Stimulated activated CD8-positive, alpha-beta memory T cell treated with anti-CD3 and anti-CD28 coated beads, Interleukin-15, amount 100 ng/mL, for 48 hours (primary cell): Measurements from ENCODE around the gene AKR1D1.
"Not testable (repeated sequence)": the region's sequence is repeated elsewhere in the genome, so short reads cannot be mapped to it uniquely, and the experiment has no call there.

Source experiments
- DNase-seq, 2 donors: peaks; one replicate each; pipeline ENCODE4 v3.0.0-alpha.2; 2020; ENCODE audit warnings: low read depth in 2 of 2

AKR1D1 gene

DNA sequence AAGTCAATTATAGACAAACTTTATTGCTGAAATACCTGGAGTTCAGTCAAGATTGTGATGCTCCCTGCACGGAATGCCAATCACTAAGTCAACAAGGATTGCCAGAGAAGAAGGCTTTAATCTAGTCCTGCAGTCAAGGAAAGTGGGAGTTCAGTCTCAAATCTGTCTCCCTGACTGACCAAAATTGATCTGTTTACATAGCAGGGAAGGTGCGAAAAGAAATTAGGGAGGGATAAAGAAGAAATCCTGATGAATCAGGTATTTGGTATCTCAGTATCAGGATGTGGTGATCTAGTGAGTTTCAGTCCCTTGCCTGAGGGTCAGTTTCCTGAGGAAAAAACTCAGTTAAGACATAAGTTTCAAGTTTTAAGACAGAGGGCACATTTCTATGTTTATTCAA, 2.1 kb upstream of the AKR1D1 start:
- no peak for DNase-seq

DNA sequence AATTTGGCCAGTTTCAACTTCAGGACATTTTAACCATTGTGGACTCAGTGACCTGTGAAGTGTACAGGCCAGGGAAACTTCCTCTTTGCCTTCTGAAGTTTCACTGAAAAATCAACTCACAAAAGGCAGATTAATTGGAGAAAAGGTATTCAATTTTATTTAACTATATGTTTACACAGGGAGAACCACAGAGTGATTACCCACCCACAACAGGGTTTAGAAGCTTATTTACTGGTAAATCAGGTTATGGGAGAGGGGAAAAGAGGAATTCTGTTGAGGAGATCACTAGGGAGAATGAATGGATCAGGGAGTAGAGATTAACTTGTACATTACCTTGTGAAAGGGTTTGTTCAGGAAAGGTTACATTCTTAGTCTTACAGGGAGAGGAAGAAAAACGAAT, 1.7 kb upstream of the AKR1D1 start:
- DNase-seq = no peak

DNA sequence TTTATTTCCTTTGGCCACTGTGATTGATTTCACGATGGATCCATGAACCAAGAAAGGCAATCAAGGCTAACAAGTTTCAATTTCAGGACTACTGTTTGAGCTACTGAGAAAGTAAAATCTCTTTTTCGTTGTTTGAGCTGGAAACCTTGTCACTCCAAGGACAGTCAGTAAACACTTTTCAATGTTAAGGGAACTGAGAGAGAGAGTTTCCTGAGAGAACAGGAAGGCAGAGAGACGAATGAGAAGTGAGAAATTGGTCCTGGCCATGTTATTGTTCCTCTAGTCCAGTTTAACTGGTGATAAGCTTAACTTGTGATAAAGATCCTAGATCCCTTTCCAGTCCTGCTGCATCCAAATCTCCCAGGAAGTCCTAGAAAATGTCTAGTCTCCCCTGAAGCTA, 909 bp upstream of the AKR1D1 start:
- no peak for DNase-seq

DNA sequence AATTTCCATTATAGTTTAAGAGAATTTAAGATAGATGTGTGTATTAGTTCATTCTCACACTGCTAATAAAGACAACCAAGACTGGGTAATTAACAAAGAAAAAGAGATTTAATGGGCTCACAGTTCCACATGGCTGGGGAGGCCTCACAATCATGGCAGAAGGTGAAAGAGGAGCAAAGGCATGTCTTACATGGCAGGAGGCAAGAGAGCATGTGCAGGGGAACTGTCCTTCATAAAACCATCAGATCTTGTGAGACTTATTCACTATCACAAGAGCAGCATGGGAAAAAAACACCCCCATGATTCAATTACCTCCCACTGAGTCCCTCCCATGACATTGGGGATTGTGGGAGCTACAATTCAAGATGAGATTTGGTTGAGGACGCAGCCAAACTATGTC, 473 bp upstream of the AKR1D1 start:
- DNase-seq = not testable (repeated sequence)

DNA sequence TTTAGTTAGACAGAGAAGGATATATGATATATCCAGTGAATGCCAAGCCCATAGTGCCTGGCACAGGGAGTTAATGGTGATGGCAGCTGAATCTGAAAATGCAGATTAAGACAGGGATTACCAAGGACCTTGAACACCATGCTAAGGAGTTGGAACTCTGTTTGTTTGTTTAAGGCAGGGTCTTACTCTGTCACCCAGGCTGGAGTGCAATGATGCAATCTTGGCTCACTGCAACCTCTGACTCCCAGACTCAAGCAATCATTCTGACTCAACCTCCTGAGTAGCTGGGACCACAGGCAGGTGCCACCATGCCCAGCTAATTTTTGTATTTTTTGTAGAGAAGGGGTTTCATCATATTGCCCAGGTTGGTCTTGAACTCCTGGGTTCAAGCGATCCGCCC, 1.6 kb downstream of the AKR1D1 start:
- no peak for DNase-seq

DNA sequence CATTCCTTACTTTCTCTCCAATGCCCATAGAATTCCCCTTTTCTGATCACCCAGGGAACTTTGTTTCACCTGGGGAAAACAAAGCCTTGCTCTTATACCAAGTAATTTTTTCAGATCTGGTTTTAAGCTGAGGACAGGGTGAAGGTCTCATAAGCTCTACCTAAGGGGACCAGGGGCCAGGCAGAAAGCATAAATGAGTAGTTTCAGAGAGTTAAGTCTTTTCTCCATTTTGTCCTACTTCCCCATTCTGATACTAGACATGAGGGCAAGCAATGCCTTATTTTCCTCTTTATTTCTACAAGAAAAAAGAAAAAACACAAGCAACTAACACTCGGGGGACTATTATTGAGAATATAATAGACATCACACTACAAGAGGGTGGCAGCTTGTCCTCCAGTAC, 2.9 kb downstream of the AKR1D1 start:
- DNase-seq = no peak

DNA sequence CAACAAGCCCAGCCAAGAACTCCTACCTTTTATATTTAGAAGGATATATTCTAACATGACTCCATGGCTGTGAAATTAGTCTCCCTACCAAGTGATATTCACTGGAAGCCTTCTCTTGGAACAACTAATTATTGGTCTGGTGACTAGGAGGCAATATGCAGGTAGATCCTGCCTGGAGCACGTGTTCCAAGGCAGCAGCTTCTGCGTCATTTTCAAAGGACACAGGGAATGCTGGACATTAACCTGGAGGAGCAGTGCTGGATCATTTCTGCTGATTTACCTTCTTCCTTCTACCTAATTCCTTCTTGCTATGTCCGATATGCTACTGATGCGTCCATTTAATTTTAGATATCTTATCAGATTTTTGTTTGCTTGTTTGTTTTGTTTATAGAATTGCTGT, 5.6 kb downstream of the AKR1D1 start:
- DNase-seq = no peak

DNA sequence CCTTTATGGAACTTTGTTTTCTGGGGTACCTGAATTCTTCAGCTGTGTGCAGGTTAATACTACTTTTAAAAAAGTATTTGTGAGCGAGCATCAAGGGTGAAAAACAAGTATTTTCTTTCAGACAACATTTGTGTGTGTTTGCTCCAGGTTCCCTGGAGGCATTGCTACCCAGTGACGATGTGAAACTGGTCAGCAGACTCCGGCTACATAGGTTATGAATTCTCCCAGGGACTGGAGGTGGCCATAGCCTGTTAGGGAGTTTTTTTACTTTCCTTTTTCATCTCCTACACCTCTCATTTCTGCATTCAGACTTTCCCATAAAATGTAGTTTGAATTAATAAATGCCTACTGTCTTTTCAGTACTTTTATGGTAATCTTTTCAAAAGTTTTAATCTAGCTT, 7.6 kb downstream of the AKR1D1 start:
- DNase-seq = no peak

DNA sequence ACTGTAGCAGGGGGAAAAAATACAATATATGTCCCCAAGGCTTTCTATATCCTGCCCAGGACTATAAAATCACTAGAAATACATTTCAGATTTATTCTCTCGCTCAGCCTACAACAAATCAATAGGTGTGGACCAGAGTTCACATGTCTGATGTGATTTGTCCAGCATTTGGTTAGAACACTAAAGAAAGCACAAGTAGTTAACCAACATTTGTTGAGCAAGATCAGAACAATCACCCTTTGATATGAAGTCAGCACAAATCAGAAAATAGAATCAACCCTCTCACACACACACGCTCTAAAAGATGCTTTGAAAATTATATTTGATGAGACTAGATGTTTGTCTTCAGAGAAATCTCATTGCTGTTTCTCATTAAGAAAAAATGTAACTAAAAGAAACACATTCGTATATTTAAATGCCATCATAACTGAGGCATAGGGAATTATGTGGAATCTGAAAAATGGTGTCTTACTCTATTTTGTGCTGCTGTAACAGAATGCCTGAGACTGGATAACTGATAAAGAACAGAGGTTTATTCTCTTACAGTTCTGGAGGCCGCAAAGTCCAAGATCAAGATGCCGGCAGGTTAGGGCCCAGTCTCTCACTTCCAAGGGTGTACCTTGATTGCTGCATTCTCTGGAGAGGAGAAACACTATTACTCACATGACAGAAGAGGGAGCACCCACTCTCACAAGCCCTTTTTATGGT, 10.5 kb downstream of the AKR1D1 start:
- DNase-seq = no peak

DNA sequence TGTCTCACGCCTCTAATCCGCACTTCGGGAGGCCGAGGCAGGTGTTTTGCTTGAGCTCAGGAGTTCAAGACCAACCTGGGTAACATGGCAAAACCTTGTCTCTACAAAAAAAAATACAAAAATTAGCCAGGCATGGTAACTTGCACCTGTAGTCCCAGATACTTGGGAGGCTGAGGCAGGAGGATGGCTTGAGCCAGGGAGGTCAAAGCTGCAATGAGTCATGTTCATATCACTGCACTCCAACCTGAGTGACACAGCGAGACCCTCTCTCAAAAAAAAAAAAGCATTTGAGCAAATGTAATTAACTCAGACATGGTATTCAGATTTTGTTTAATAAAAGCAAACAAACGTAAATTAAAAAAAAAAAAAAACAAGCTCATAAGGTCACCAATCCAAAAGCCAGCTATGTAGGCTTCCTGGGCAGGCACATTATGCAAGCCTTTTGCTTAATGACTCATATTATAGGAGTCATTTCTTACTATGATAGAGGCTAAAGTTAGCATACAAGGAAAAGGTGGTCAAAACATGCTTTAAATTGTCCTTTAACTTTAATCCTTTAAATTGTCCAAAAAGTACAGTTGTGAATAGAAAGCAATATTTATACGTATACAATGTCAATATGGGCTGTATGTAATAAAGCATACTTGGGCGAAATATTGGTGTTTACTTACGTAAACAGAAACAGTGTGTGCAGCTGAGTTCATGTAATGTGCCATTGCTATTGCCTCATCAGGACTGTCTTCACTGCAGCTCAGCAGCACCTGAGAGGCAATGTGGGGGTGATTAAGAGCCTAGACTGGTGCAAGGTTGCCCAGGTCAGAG, 13.0 kb downstream of the AKR1D1 start:
- no peak for DNase-seq

DNA sequence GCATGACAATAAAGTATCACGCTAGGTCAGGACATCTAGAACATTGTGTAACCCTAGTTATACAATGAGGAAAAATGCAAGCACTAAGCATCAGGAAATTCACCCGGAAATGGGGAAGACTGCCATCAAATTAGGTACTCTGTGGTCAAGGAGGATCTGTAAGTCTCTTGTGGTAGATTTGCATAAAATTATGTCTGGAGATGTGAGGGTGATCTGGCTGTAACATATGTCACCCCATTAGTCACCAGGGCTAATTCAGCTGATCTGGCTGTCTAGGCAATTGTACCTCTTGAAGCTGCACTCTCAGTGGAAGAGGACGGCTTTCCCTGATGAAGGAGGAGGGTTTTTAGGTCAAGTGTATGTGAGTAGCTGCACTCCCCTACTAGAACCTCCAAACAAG, 14.8 kb downstream of the AKR1D1 start:
- no peak for DNase-seq

DNA sequence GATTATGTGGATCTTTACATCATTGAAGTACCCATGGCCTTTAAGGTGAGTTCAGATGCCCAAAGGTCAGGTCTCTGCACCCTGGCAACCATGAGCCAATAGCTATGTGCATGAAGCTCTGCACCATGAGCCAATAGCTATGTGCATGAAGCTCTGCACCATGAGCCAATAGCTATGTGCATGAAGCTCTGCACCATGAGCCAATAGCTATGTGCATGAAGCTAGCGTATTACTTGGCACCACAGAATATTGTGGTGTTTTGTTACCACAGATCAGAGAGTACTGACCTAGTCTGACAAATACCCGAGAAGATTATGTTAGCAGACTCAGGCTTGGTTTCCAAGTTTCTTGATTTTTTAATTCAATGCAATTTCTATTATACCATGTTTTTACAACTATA, 15.6 kb downstream of the AKR1D1 start:
- DNase-seq = not testable (repeated sequence)

DNA sequence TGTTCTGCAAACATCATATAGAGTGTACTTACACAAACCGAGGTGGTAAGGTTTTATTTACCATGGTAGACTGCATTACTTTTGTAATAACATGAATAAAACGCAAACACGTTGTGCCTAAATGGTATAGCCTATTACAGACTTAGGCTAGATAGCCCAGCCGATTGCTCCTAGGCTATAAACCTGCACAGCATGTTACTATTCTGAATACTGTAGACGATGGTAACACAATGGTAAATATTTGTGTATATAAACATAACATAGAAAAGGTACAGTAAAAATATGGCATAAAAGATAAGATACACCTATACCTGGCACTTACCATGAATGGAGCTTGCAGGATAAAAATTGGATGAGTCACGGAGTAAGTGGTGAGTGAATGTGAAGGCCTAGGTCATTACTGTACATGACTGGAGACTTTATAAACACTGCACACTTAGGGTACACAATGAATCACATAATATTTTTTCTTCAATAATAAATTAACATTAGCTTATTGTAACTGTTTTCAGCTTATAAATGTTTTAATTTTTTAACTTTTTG, 16.3 kb downstream of the AKR1D1 start:
- DNase-seq = no peak

DNA sequence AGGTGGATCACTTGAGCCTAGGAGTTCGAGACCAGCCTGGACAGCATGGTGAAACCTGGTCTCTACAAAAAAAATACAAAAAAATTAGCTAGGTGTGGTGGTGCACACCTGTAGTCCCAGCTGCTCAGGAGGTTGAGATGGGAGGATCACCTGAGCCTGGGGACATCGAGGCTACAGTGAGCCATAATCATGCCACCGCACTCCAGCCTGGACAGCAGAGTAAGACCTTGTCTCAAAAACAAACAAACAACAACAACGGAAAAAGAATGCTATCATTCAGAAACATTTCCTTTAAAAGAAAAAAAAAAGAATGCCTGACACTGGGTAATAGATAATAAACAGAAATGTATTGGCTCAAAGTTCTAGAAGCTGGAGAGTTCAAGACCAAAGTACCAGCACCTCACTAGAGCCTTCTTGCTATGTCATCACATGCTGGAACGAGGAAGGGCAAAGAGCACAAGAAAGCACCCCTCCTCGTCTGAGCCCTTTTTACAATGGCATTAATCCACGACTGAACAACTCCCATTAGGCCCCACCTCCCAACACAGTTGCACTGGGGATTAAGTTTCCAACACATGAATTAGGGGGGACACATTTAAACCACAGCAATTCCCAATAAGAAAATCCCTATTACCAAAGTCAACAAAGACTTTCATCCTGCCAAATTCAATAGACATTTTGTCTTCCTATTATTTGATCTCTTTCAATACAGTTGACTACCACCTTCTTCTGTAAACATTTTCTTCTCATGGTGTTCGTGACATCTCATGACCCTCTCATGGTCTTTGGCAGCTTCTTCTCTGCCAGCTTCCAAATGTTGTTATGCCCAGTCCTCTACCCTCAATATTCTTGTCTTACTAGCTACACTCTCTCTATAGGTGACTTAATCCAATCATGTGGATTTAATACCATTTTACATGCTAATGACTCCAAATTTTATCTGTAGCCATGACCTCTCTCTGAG, 20.0 kb downstream of the AKR1D1 start:
- DNase-seq = no peak

DNA sequence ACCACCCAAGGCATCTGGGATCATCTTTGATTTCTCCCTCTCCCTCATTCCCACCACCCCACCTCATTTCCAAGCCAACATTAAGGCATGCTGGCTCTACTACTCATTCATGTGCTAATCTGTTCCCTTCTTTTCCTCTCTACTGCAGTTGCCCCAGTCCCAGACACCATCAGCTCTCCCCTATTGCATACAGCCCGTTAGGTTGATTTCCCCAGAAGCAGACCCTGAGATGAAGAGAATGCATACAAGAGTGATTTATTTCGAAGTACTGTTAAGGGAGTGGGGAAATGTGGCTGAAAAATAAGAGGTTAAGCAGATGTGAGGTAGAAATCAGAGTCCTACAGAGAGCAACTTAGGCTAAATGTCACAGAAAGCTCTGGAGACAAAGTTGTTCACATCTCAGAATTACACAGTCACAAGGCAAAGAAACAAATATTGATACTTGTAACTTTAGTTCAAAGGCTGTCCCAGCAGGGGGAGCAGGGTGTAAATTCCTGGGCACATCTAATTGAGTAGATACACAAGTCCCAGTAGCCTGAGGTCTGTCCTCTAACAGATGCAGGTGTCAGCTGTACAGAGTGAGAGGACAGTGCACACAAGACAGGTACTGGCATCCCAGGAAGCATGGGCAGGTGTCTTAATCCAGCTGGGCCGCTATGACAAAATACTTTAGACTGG, 20.9 kb downstream of the AKR1D1 start:
- DNase-seq = no peak

DNA sequence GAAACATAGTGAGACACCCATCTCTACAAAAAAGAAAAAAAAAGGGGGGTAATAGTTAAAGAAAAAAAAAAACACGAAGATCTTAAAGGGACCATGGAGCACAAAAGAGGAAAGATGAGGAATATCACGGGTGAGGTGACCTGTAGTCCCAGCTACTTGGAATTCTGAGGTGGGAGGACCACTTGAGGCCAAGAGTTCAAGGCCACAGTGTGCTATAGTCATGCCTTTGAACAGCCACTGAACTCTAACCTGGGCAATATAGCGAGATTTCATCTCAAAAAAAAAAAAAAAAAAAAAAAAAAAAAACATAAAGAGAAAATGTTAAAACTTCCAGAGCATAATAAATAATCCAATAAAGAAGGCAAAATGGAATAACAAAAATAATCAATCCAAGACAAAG, 23.6 kb downstream of the AKR1D1 start:
- no peak for DNase-seq

DNA sequence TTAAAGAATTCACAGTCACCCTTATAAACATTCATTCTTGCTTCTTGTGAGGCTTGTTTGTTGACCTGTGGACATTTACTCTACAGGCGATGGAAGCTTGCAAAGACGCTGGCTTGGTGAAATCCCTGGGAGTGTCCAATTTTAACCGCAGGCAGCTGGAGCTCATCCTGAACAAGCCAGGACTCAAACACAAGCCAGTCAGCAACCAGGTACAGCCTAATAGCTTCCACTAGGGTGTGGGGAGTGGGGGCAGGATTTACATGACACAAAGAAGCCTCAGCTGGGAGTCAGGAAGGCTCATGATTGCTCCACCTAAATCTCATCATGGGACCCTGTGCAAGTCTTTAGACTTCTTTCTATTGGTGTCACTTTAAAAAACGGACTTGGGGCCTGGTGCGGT, 29.0 kb downstream of the AKR1D1 start:
- DNase-seq = no peak

DNA sequence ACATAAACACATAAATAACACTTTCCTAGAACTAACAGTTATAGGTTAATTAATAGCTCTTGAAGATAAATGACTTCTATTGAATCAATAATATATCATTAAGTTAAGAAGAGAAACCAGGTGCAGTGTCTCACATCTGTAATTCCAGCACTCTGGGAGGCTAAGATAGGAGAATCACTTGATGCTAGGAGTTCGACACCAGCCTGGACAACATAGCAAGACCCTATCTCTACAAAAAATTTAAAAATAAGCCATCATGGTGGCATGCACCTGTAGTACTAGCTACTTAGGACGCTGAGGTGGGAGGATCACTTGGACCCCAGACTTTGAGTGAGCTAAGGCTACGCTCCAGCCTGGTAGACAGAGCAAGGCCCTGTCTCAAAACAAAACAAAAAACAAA, 38.8 kb downstream of the AKR1D1 start:
- no peak for DNase-seq

DNA sequence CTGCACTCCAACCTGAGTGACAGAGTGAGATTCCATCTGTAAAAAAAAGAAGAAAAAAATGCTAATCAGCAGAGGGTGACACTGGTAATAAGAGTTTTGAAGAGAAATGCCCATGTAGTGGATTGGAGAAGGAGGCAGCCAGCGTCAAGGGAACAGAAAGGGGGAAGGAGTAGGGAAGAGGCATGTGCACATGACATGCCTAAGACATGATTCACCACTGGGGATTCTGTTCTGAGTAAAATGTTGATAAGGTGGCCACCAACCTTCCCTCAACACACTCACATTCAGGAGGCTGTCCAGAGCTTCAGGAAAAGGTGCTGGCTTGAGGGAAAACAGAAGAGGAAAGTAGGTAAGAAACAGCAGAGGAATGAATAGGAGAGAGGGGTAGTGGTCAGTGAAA, 39.9 kb downstream of the AKR1D1 start:
- no peak for DNase-seq

DNA sequence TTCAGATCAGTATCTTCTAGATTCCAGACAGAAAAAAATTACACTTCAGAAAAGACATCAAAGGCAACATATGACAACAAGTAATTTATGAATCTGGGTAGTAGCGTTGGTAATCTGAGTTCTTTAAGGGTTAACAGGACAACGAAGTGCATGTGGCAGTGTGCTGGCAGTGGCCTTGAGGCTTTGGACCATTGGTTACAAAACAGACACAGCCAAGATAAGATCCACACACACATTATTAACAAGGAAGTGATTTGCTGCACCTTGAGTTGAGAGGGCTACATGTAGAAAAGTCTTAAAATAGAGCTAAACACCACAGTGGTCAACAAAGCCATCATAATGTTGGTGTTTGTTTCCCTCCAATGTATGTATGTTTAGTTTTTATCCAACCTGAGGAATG, 40.6 kb downstream of the AKR1D1 start:
- DNase-seq = no peak

DNA sequence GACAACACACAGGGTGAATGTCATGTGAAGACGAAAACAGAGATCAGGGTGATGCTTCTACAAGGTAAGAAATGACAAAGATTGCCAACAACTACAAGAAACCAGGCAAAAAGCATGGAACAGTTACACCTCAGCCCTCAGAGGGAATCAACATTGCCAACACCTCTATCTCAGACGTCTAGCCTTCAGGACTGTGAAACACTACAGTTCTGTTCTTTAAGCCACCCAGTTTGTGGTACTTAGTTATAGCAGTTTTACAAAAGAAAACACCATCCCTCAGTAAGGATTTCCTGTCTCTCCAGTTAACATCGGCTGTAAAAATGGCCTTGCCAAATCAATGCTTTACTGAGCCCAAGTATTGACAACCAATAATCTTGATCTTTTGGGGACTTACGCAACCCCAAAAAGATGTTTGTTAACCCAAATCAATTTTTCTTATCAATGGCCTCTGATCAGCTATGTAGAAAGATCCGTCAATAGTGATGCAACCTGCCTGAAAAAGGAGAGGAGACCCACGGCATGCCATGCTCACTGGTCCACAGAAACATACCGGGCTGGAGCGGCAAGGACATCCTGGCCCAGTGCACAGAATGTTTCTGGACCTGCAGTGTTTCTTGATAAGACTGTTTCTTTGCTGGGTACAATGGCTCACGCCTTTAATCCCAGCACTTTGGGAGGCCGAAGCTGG, 44.0 kb downstream of the AKR1D1 start:
- no peak for DNase-seq
